GM19035 (cell line): ENCODE results near the gene S100A8.
"Not testable (repeated sequence)": the region's sequence is repeated elsewhere in the genome, so short reads cannot be mapped to it uniquely, and the experiment has no call there.

Experiments used
- ATAC-seq: cut with Tn5 transposase; IDR thresholded peaks from one replicate; pipeline ENCODE4 v1.9.1; 2021; ENCODE audit not compliant: unreplicated experiment

Gene S100A8

DNA sequence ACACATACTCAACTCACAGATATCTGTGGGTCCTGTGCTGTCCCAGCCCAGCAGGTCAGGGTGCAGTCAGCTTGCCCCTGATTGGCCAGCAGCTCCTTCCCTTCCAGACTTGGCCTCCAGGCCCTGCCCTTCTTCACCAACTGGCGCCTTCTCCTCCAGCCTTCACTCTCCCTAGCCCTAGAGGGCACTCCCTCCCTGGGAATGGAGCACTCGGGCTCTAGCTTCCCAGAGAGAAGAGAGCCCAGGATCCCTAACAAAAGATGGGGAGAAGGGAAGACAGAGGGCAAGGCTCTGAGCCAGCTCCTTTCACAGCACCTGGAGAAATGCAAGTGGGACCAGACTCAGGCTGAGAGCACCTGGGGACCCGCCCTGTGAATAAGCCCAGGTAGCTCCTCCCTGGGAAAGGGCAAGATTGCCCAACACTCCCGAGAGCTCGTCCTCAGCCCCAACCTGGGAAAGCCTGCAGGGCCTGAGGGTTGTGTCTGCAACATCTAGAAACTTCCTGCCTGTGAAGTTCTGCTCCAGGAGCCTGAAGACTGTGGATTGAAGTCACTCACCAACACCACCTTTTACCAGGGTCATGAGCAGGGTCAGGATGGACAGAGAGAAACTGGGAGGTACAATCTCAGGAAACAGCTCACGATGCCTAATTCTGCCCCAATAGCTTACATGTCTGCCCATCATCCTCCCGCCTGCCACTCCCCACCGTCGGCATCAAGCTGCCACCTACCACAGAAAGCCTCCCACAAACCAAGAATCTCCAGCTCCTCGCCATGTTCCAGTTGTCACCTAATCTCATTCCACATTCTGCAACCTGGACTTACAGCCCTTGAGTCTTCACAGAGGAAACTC is 42.1 kb downstream of the S100A8 start, which contains the start of gene PGLYRP4:
TSS of gene PGLYRP4 (minus strand) at position 331 of the 852 bp plus-strand sequence. CDS start 909 bp downstream, outside the sequence.
- ATAC-seq: no peak

- no peak for ATAC-seq
Observed at GRCh38 chr1:153347856-153348255, 43.0 kb downstream of the S100A8 start.

GRCh38 chr1:153347049-153347448 is 43.8 kb downstream of the S100A8 start:
- ATAC-seq: not testable (repeated sequence)

GRCh38 chr1:153346077-153346723 is 44.7 kb downstream of the S100A8 start:
- ATAC-seq: no peak

- ATAC-seq: no peak
Observed at GRCh38 chr1:153345187-153346076, 45.4 kb downstream of the S100A8 start.

DNA sequence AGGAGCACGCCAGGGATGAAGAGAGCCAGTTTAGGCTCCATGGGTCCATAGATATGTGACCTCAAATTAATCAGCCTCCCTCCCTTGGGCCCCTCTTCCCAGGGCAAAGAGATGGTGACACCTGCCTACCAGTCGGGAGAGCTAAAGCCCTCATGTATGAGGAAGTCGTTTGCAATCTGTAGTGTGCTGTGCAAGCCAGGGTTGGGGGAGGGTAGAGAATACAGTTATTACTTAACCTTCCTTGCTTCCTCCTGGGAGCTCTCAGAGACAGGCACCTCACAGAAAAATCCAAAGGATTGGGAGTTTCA is 46.2 kb downstream of the S100A8 start:
- ATAC-seq: no peak

- ATAC-seq: no peak
Observed at GRCh38 chr1:153343811-153344717, 46.8 kb downstream of the S100A8 start.

- no peak for ATAC-seq
Observed at GRCh38 chr1:153343040-153343681, 47.7 kb downstream of the S100A8 start.

DNA sequence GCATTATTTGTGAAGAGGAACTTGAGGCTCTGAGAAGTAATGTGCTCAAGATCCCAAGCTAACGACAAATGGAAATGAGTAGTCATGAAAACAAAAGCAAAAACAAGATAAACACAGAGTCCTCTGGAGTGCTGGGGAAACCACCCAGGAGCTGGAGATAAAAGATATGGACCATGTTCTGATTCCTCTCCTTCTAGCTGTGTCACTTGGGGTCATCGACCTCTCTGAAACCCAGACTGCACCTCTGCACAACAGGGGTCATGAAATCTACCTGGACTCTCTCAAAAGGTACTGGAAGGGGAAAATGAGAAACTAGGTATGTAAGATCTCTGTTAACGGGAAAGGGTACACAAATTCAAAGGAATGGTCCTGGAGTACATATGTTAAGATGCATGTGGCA is 48.7 kb downstream of the S100A8 start:
- no peak for ATAC-seq

GRCh38 chr1:153341431-153341934 is 49.4 kb downstream of the S100A8 start:
- no peak for ATAC-seq

GRCh38 chr1:153340356-153340755 is 50.5 kb downstream of the S100A8 start:
- no peak for ATAC-seq
